HEK293T (cell line): ENCODE data around the gene HES7.

Experiments
- ARNT ChIP-seq: fragments of 450-650 bp; IDR thresholded peaks from 2 replicates; pipeline ENCODE4 v1.6.1; 2017; ENCODE audit warnings: mild to moderate bottlenecking
- BHLHE40 ChIP-seq: fragments of 450-650 bp; IDR thresholded peaks from 2 replicates; pipeline ENCODE4 v1.6.1; 2016; ENCODE audit warnings: mild to moderate bottlenecking, moderate library complexity, borderline replicate concordance
- FOXA1 ChIP-seq: fragments of 450-650 bp; IDR thresholded peaks from 2 replicates; pipeline ENCODE4 v1.6.1; 2016; ENCODE audit warnings: mild to moderate bottlenecking
- FOXK2 ChIP-seq: fragments of 450-650 bp; IDR thresholded peaks from 2 replicates; pipeline ENCODE4 v1.6.1; 2016; ENCODE audit warnings: mild to moderate bottlenecking
- FOXM1 ChIP-seq: fragments of 450-650 bp; IDR thresholded peaks from 2 replicates; pipeline ENCODE4 v1.6.1; 2017; ENCODE audit warnings: mild to moderate bottlenecking, borderline replicate concordance
- L3MBTL2 ChIP-seq: fragments of 450-650 bp; conservative IDR thresholded peaks from 2 replicates; pipeline ENCODE4 v1.6.1; 2016; ENCODE audit warnings: mild to moderate bottlenecking
- NFRKB ChIP-seq: fragments of 450-650 bp; IDR thresholded peaks from 2 replicates; pipeline ENCODE4 v1.6.1; 2016; ENCODE audit warnings: mild to moderate bottlenecking, moderate library complexity
- SP1 ChIP-seq: fragments of 450-650 bp; IDR thresholded peaks from 2 replicates; pipeline ENCODE4 v1.6.1; 2017
- SUZ12 ChIP-seq: fragments of 450-650 bp; IDR thresholded peaks from 2 replicates; pipeline ENCODE4 v1.6.1; 2016; ENCODE audit warnings: mild to moderate bottlenecking
- TARDBP ChIP-seq: fragments of 450-650 bp; IDR thresholded peaks from 2 replicates; pipeline ENCODE4 v1.6.1; 2016
- ZNF384 ChIP-seq: fragments of 450-650 bp; IDR thresholded peaks from 2 replicates; pipeline ENCODE4 v1.6.1; 2016

DNA sequence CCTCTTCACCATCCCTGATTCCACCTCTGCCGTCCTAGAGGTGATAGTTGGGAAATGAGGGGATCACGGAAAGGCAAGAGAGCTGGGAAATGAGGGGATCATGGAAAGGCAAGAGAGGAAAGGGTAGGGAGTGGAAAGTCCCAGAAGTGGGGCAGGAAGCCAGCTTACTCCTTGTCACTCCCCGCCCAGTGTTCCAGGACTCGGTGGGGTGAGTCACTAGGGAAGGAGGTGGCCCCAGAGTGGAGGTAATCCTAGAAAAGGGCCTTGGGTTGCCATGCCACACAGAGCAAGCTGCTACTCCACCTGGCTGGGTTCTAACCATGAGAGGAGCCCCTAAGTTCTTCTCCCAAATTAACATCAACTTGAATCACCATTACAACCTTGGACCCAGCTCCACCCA is 20.4 kb downstream of the HES7 start:
- TF ChIP-seq SP1 (no peak), BHLHE40 (no peak), FOXA1 (no peak), ZNF384 (no peak), TARDBP (no peak), L3MBTL2 (no peak), FOXK2 (no peak), NFRKB (no peak), FOXM1 (no peak), SUZ12 (no peak), ARNT (no peak)
